T47D (cell line): ENCODE data around the gene OPHN1.
A peak's percentile ranks its signal among the peaks of the same experiment; 100 is the strongest.

Source experiments
- DNase-seq, 2 experiments: peaks; one replicate each; pipeline versions ENCODE4 v3.0.0 to v3.0.0-alpha.2; 2011 to 2012; ENCODE audit warnings: low read depth in 1 of 2, low spot score in 1 of 2
- JUND ChIP-seq: IDR thresholded peaks from 2 replicates; pipeline ENCODE4 v1.6.1; 2012; ENCODE audit warnings: low read depth
- in situ Hi-C: cut with HindIII; loops from 2 replicates; pipeline ENCODE4 v1.10.0; 2016; ENCODE audit warnings: low sequenced_read_pairs, low pct_unique_long_range_greater_than_20kb

Gene OPHN1

DNA sequence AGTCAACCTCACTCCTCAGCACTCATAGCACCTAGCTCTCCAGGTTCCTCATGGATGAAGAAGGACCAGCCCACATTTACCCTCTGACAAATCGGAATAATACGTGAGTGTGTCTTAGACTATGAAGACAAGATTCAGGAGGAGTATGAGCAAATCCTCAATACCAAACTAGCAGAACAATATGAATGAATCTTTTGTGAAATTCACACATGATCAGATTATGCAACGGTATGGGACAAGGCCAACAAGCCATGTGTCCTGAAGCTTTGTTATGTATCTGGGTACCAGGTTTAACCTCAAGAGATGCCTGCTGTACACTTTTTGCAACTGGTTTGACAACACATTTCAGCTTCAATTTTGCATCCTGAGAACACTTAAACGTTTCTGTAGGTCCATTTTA, 300.1 kb downstream of the OPHN1 start:
- in situ Hi-C loops, result no loop called here
- no peak for TF ChIP-seq JUND
- no peak for DNase-seq

DNA sequence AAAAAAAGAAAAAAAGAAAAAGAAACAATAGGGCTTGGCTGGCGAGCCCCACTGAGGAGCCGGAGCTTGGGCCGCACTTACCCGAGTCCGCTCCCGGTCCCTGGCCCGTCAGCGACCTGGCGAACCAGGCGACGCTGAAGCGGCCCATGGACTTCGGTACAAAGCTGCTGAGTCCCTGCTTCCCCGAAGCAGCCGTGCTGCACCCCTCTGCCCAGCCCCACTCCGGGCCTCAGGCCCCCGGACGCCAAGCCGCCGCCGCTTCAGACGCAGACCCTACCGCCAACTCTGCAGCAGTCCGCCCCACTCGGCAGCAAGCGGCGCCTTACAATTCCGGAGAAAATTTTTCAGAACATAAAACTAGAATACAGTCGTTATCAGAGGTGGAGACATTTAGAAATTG, 300.5 kb downstream of the OPHN1 start:
- TF ChIP-seq JUND, result no peak
- no peak for DNase-seq
- in situ Hi-C loops, result no loop called here

DNA sequence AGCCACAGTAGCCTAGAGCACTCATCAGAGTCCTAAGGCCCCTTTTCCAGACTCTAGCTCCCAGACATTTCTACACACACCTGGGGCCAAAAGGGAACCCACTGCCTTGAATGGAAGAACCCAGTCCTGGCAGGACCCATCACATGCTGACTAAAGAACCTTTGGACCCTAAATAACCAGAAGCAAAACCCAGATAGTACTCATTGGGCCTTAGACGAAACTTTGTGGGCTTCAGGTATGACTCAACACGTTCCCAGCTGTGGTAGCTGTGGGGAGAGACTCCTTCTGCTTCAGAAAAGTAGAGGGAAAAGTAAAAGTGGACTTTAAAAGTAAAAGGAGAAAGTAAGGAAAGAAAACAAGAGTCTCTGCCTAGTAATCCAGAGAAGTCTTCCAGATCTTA, 311.5 kb downstream of the OPHN1 start:
- no peak for DNase-seq
- in situ Hi-C loops, result no loop called here
- TF ChIP-seq JUND, result no peak

DNA sequence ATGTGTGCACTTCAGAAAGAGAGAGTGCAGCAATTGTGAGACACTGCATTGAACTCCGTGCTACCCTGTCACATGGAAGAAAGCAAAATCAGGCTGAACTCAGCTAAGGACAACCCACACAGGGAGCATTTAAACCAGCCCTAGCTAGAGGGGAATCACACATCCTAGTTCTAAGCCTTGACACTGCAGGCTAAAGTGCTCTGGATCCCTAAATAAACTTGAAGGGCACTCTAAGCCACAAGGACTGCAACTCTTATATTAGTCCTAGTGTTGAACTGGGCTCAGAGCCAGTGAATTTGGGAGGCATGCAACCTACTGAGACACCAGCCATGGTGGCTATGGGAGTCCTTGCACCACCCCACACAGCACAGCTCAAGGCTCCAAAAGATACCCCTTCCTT, 311.9 kb downstream of the OPHN1 start:
- in situ Hi-C loops, result no loop called here
- TF ChIP-seq JUND, result no peak
- peak in 1 of 2 experiments; percentile 0 for DNase-seq

DNA sequence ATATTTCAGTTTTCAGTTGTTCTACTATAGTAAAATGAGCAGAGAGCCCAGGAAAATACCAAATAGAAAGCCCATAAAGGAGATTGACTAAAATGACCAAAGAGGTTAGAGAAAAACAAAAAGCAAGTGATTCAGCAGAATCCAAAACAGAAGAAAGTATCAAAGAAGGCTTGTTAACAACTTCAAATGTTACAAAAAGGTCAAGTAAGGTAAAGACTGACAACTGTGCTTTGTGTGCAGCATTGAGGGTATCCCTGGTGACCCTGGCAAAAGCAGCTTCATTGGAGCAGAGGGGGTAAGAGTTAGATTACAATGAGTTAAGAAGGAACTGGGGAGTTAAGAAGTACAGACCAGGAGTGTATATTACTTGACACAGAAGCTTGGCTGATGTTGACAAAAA, 317.9 kb downstream of the OPHN1 start:
- DNase-seq, result no peak
- no peak for TF ChIP-seq JUND
- in situ Hi-C loops, result no loop called here

DNA sequence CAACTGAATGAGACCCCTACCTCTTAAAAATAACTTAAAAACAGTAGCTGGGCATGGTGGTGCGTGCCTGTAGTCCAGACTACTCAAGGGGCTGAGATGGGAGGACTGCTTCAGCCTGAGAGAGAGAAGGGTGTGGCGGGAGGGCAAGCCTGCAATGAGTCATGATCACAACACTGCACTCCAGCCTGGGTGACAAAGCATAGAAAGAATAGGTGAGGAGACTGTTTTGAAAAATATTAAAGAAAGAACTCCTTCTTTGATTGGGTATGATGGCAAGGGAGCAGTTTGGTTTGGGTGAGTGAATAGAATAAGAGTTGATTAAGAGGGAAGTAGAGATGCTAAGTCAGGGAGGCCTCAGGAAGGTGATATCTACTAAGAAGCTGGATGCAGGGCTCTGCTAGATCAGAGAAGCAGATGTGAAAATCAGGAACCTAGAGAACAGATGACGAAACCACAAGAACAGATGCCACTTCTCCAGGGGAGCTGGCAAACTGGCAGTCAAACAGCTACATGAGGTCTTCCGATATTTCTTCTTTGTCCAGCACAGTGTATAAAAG, 318.6 kb downstream of the OPHN1 start:
- no peak for DNase-seq

DNA sequence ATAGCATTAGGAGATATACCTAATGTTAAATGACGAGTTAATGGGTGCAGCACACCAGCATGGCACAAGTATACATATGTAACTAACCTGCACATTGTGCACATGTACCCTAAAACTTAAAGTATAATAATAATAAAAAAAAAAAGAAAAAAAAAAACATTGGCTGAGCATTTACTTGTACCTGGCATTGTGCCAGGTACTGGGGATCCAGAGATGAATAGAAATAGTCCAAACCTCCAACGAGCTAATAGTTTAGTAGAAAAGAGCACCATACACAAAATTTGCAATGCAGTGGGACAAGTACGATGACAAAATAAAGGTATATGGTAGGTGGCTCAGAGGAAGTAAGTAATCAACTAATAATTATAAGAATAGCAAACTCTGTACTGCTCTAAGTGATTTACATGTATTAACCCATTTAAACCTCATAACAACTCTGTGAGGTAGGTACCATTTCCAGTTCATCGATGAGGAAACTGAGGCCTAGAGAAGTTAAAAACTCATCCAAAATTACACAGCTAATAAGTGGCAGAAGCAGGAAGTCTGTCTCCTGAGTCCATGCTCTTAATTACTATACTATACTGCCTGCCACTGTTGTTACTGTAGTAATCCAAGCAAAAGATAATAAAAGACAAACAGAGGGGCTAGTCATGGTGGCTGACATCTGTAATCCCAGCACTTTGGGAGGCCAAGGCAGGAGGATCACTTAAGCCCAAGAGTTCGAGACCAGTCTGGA, 319.3 kb downstream of the OPHN1 start:
- no peak for DNase-seq
- no peak for TF ChIP-seq JUND
- in situ Hi-C loops, result no loop called here

More for the DNA sequence above, 318.6 kb downstream of the OPHN1 start:
- TF ChIP-seq JUND, result no peak
- in situ Hi-C loops, result no loop called here

DNA sequence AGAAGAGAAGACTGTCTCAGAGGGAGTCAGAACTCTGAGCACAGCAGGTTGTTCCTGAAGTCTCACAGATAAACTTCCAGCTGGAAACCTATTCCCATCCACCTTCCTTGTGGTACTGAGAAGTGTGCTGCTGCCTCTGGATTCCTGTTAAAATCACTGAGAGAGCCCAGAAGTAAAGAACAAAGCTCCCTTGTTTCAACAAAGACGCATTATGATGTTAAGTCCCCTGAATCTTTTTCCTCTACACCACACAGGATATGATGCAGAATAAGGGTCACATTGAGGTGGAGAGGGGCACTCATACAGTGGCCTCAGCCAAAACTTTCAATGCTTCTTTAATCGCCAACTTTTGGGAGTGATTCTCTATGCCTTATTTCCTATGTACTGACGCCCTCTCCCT, 321.0 kb downstream of the OPHN1 start:
- no peak for DNase-seq
- no peak for TF ChIP-seq JUND
- in situ Hi-C loops, result no loop called here

DNA sequence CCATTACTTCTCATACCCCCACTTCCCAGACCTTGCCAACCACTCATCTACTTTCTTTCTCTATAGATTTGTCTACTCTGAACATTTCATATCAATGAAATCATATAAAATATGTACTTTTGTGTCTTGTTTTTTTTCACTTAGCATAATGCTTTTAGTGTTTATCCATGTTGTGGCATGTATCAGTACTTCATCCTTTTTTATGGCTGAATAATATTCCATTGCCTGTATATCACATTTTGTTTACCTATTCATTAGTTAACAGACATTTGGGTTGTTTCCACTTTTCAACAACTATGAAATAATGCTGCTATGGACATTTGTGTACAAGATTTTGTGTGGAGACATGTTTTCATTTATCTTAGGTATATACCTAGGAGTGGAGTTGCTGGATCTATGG, 324.1 kb downstream of the OPHN1 start:
- no peak for TF ChIP-seq JUND
- no peak for DNase-seq
- in situ Hi-C loops, result no loop called here

DNA sequence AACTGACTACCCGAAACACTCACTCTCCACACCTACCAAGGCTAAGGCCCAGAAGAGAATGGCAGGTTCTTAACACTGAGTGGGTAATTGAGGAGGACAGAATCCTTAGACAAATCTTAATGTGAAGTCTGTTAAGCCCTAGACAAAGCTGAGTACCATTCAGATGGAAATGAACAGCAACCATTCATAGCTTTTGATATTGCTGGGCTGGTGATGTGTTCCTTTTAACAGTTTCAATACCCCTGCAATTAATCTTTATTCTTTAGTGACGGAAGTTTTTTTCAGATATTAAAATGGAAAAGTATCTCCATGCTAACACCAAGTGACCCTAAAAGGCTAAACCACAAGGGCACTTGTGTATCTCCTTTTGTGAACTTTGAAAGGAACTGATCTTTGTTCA, 334.9 kb downstream of the OPHN1 start:
- in situ Hi-C loops, result no loop called here
- DNase-seq, result no peak
- TF ChIP-seq JUND, result no peak

DNA sequence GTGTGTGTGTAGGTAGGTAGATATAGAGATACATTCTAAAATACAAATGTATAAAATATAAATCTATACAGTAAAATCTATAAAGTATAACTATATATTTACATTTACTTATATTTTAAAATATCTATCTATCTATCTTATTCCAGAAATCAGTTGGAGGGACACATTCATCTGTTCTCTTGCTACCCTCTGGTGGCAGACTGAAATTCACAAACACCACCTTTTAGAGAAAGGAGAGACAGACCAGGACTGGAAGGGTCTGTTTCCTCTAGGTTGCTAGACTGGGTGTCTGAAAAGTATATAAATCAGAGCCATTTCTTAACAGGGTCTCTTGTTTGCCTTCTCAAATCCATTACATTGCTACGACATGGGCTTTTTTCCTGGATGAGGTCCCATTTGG, 343.0 kb downstream of the OPHN1 start:
- DNase-seq, result peak in 1 of 2 experiments; percentile 2
- in situ Hi-C loops, result no loop called here

DNA sequence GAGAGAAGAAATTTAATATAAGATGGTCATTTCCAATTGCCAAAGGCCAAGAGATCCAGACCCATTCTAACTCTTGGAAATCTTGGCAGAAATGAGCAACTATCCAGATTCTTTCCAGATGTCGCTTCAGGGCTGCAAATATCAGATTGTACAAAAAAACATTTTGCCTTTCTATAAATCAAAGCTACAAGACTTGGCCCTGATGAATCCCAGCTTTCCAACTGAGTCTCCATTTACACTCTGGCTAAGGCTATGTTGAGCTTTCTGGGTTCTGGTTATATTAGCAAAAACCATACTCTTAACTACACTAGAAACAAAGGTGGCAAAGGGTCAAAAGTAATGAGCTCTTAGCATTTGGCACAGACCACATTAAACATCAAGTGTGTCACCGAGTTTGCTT, 345.8 kb downstream of the OPHN1 start:
- no peak for DNase-seq
- no peak for TF ChIP-seq JUND
- in situ Hi-C loops, result no loop called here

More for the DNA sequence above, 343.0 kb downstream of the OPHN1 start:
- TF ChIP-seq JUND, result no peak

DNA sequence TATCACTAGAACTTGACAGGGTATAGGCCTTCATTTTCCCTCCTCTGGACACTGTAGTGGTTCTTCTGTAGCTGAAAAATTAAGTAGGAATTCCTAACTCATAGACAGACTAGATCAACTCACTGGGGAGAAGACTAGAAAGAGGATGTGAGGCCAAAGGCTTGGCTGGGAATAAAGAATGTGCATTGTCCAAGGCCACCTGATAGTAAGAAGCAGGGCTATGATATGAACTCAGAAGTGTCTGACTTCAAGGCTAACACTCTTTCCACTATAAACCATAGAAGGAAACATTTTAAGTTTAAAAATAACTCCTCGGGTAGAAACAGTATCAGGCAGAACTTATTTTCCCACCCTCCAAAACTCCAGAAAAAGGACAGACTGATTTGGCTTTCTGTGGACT, 346.6 kb downstream of the OPHN1 start:
- no peak for TF ChIP-seq JUND
- no peak for DNase-seq
- in situ Hi-C loops, result no loop called here

DNA sequence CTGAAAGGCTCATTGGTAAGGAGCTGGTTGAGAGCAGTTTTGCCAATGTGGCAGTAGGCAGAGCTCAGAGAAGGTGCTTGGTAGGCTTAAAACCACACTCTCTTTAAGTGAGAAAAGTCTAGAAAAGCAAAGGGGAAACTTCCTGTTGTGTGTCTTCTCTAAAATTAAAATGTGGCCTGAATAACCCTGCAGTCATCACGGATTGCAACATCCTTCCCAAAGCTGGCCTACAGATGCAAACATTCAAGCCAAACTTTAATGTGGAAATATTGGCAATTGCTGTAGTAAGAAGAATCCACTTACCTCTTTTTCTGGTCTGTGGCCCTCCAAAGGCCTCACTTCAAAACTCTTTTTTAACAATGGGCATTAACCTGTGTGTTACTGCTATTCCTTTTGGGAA, 348.5 kb downstream of the OPHN1 start:
- no peak for DNase-seq
- in situ Hi-C loops, result no loop called here
- no peak for TF ChIP-seq JUND
